ENCODE data around the gene C13orf46.

C13orf46 gene

GRCh38 chr13:113936166-113936965 is 37.5 kb downstream of the C13orf46 start:
- no peak for DNase-seq

GRCh38 chr13:113935001-113935844 is 38.7 kb downstream of the C13orf46 start:
- DNase-seq: peak; percentile 79

- no peak for DNase-seq
Observed at GRCh38 chr13:113934576-113934975, 39.3 kb downstream of the C13orf46 start.

GRCh38 chr13:113933901-113934300 is 40.0 kb downstream of the C13orf46 start:
- no peak for DNase-seq

- no peak for DNase-seq
Observed at GRCh38 chr13:113931841-113932459, 41.9 kb downstream of the C13orf46 start.

- DNase-seq: no peak
Observed at GRCh38 chr13:113930671-113931637, 42.9 kb downstream of the C13orf46 start.

GRCh38 chr13:113929628-113930615 is 44.0 kb downstream of the C13orf46 start:
- no peak for DNase-seq

GRCh38 chr13:113928685-113929627 is 44.9 kb downstream of the C13orf46 start:
- DNase-seq: no peak

- no peak for DNase-seq
Observed at GRCh38 chr13:113927661-113928581, 46.0 kb downstream of the C13orf46 start.

- no peak for DNase-seq
Observed at GRCh38 chr13:113926951-113927660, 46.8 kb downstream of the C13orf46 start.

- DNase-seq: no peak
Observed at GRCh38 chr13:113926301-113926761, 47.5 kb downstream of the C13orf46 start.

GRCh38 chr13:113924184-113924901 is 49.5 kb downstream of the C13orf46 start:
- DNase-seq: no peak

GRCh38 chr13:113923376-113924063 is 50.4 kb downstream of the C13orf46 start:
- DNase-seq: no peak

- no peak for DNase-seq
Observed at GRCh38 chr13:113922412-113923118, 51.3 kb downstream of the C13orf46 start.

GRCh38 chr13:113921763-113922162 is 52.1 kb downstream of the C13orf46 start:
- no peak for DNase-seq

Data from NCI-H748 treated with DMSO at 0.1 percent for 48 hours (cell line).